ENCODE measurements around the gene PLCB1. TPM values are rescaled to one million over a fixed set of nuclear protein-coding genes. Genes with fewer than 3 reads are reported as not detected.

PLCB1 gene
- polyA plus RNA-seq, 12 donors = 7.4 to 17.8 (median 10.6) TPM; not detected in 1

GRCh38 chr20:8706961-8707700, 575.1 kb downstream of the PLCB1 start:
- DNase-seq = no peak

DNA sequence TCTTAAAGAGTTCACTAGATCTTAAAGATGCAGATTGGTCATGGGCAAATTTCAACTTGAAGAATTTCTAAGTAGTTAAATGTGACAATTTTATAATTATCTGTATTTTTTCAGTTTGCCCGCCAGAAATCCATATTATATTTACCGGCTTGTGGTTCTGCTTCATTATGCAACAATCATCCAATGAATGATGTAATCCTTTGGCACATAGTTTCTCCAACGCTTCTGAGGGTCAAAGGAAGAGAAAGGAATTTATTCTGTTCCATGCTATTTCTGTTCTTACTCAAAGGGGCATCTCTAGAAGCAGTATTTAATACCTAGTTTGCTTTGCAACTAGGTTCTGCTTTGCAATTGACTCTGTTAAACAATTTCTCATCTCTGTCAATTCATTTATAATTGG, 577.6 kb downstream of the PLCB1 start:
- no peak for DNase-seq

GRCh38 chr20:8711501-8711900, 579.4 kb downstream of the PLCB1 start:
- no peak for DNase-seq

- DNase-seq = no peak
These were observed 582.1 kb downstream of the PLCB1 start for GRCh38 chr20:8714206-8714605.

- peak; percentile 72 for DNase-seq
These were observed 586.2 kb downstream of the PLCB1 start for GRCh38 chr20:8718279-8718678.

DNA sequence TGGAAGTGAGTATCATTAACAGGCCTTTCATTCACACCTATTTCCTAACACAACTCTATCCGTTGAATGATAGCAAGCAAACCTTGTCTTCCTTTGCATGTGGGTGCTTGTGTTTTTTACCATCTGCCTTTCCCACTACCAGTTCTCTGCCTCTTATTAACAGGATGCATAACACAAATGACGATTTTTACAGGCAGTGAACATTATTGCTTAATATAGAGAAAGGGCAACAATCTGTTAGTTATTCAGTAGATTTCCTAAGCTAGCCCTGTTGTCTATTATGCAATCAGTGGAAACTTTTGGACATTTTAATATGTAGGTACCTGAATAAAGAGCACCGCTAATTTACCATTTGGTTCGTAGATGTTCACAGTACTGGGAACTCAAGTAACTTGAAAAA, 588.0 kb downstream of the PLCB1 start:
- DNase-seq = no peak

DNA sequence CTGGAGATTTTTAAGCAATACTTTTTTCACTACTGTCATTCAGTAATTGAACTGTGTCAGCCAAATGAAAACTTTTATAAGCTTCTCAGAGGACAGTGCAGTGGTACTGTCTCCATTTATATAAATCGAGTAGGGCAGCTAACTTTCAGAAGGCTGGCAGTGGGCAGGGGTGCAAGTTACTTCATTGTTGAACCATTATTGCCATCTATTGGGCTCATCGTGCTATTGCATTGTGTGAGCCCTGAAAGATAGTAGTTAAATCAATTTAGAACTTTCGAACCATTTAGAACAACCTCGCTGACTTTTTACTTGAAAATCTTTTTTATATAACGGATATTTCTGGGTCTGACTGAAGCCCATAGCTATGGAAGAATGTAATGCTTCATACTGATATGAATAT, 589.0 kb downstream of the PLCB1 start:
- peak; percentile 49 for DNase-seq

GRCh38 chr20:8722277-8722928, 590.3 kb downstream of the PLCB1 start:
- peak; percentile 49 for DNase-seq

DNA sequence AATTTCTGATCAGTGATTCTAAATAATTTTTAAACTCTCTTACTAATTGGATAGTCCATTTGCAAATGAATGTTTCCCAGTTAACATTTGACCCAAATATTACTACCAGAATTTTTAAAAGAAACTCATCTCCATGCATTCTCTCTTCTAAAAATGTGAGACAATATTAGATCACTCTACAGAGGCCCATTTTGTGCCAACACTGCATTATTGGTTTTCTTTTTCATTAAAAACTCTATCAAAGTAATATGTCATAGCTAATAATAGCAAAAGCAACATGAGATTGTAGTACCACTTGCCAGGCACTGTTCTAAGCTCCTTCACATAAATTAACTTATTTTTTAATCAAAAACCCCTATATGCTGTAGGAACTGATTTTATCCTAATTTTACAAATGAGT, 591.2 kb downstream of the PLCB1 start:
- no peak for DNase-seq

- DNase-seq = no peak
These were observed 592.8 kb downstream of the PLCB1 start for GRCh38 chr20:8724884-8725283.

- DNase-seq = no peak
These were observed 594.4 kb downstream of the PLCB1 start for GRCh38 chr20:8726460-8726859.

GRCh38 chr20:8735014-8735413, 602.9 kb downstream of the PLCB1 start:
- DNase-seq = no peak

DNA sequence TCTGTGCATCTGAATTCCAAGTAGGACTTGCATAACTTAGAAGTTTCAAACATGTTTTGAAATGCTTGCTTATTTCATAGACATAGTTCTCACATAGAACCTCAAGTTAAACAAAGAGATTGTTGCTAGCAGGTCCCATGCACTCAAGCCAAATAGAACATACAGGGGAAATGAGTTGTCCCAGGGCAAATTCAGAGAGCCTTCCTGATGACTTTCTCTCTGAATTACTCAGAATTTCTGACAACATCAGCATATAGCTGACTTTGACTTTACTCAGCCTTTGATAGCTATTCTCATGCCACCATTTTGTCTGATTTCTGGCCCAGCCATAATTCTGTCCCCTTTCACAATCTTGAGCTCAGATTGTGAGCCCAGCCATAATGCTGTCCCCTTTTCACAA, 603.6 kb downstream of the PLCB1 start:
- DNase-seq = no peak

DNA sequence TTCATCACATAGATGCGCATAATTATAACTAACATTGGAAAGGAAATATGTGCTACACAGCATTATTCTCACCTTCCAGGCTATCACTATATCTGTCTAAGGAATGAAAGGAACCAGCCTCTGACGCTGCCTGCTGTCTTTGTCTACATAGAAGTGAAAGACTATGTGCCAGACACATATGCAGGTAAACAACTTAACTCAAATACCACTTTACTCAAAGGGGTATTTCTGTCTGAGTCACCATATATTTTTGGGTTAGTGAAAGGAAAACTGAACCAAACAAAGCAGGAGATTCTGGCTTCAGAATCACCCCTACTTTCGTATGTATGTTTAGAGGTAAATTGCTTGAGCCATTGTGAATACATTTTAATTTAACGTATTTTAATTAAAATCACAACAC, 608.2 kb downstream of the PLCB1 start:
- no peak for DNase-seq

- DNase-seq = no peak
These were observed 612.3 kb downstream of the PLCB1 start for GRCh38 chr20:8744228-8744844.

DNA sequence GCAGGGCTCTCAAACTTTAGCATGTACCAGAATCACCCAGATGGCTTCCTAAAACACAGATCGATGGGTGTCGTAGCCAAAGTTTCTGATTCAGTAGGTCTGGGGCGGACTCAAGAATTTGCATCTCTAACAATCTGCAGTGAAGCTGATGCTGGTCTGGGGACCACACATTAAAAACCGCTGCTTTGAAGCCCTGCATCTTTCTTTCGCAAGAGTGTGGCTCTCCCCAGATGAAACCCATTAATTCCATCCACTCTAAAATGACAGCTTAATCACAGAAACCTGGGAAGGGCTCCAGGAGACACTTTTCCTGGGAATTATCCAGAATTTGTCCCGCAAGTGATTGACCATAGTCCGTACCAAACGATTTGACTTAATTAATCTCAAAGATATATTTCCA, 617.0 kb downstream of the PLCB1 start:
- no peak for DNase-seq

DNA sequence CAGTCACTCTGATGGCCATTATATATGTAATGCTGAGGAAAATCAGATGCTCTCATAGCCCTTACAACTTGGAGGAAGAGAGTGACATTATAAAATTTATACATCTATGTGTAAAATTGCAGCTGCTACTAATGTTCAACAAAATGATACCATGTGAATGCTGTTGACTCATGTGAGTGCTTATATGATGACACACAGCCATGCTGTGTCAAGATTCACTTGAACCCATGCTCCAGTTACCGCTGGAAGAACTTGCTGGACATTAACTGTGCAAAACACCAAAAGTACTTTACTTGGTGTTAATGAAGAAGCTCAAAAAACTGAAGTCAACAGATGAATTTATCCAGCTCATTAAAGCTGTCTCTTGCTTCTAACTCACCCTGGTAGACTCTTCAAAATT, 617.9 kb downstream of the PLCB1 start:
- no peak for DNase-seq

- DNase-seq = no peak
These were observed 623.5 kb downstream of the PLCB1 start for GRCh38 chr20:8755340-8756118.

GRCh38 chr20:8756410-8756809, 624.3 kb downstream of the PLCB1 start:
- DNase-seq = no peak

DNA sequence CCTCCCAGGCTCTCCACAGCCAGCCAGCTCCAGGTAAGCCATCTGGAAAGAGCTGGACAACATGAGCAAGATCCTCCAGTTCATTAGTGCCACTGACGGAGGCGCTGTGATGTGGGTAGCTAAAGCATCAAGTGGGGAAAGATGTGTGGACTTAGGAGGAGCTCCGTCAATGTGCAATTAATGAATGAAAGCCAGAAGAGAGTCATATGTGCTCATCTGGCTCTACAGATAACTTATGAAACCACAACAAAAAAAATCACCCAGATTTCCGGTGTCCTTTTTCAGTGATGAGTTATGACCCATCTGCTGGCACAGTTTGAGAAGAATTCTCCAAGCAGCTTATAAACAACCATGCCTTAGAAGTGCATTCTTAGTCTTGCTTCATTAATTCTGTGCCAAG, 625.1 kb downstream of the PLCB1 start:
- DNase-seq = no peak

DNA sequence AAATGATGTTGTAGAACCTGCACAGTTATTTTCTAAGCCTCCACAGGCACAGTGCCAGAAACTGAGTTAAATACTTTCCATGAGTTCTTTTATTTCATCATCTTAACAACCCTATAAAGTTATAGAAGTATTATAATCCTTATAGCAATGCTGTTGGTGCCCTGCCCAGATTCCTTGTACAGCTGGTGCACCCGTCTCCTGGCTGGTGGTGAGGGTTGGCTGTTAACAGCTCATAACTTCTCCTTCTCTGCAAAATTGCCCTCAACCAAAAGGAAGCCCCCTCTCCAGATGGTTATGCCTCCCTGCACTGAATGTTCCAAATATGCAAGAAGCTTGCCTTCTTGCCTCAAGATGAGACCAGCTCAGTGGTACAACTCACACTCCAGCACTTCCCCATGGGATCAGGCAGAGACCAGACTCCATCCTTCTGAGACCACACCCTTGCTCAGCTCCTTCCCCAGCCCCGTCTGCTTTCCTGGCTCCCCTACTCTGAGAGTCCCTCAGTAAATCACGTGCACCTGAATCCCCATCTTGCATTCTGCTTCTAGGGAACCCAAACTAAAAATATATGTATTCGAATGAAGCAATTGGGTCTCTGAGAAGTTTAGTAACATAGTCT, 632.4 kb downstream of the PLCB1 start:
- DNase-seq = no peak

DNA sequence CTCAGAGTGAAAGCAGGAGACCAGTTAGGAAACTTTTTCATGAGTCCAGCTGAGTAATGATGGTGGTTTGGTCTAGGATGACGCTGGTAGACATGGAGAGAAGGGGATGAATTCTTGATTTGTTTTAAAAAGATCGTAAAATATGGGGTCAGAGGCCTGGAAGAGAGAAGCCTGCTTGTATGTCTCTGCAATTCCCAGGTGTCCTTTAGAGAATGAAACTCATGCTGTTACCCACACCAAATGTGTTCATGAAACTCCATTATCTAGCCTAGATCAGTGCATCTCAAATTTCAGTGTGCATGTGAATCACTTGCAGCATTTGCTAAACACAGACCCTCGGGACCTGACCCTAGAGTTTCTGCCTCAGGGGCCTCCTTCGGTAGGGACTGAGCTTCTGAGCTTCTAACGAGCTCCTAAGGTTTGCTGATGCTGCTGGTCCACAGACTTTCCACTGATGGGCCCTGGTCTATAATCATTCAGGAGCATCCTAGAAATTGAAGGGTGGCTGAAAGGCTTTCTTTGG, 634.9 kb downstream of the PLCB1 start:
- DNase-seq = no peak

Measured in muscle of arm (tissue), 12 donors.